ENCODE results near the gene TSNAXIP1. TPM values are rescaled to one million over a fixed set of nuclear protein-coding genes. Genes with fewer than 3 reads are reported as not detected.
"Not testable (repeated sequence)": the region's sequence is repeated elsewhere in the genome, so short reads cannot be mapped to it uniquely, and the experiment has no call there.

Gene TSNAXIP1
- total RNA-seq, 6 donors from 2014 or later = 0.66 to 13.1 (median 4.4) TPM

DNA sequence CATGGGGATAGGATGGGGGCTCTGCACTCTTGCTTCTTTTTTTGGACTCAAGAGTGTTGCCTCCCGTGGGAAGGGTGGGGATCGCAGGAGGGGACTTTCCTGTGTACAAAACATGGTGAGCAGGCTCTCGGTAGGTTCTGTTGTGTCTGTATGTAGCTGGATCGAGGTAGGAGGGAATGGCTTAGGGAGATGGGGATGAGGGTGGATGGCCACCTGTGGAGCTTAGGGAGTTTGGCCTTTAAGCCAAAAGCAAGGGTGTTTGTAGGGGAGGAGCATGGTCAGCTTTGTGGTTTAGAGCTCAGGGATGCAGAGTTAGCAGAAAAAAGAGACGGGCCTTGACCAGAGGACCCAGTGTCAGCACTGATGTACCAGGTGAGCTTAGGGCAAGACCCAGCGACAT, 55.2 kb downstream of the TSNAXIP1 start:
- Histone ChIP-seq H3K27ac (peak overlapping the region in 1 of 4 donors; percentile 17), H3K4me1 (peaks cover 21 to 36% (median 28%) of the 10 kb centered on the region in 4 donors), H3K27me3 (no peaks in the 10 kb centered on the region), H3K4me3 (no peak overlapping the region), H3K36me3 (peaks cover 0 to 22% (median 10%) of the 10 kb centered on the region in 4 donors), H3K9me3 (no peaks in the 10 kb centered on the region)
- DNase-seq (no peak), ATAC-seq (ENCODE audit: low FRiP score in 2 of 2) (no peak)
- TF ChIP-seq EP300 (IDR thresholded peaks at IDR 0.05) = no peak
- no peak for TF ChIP-seq POLR2AphosphoS5 (IDR thresholded peaks at IDR 0.05)
- TF ChIP-seq POLR2A (IDR thresholded peaks at IDR 0.05) = no peak
- TF ChIP-seq, protein P1, sequence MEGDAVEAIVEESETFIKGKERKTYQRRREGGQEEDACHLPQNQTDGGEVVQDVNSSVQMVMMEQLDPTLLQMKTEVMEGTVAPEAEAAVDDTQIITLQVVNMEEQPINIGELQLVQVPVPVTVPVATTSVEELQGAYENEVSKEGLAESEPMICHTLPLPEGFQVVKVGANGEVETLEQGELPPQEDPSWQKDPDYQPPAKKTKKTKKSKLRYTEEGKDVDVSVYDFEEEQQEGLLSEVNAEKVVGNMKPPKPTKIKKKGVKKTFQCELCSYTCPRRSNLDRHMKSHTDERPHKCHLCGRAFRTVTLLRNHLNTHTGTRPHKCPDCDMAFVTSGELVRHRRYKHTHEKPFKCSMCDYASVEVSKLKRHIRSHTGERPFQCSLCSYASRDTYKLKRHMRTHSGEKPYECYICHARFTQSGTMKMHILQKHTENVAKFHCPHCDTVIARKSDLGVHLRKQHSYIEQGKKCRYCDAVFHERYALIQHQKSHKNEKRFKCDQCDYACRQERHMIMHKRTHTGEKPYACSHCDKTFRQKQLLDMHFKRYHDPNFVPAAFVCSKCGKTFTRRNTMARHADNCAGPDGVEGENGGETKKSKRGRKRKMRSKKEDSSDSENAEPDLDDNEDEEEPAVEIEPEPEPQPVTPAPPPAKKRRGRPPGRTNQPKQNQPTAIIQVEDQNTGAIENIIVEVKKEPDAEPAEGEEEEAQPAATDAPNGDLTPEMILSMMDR (IDR thresholded peaks at IDR 0.05) = no peak
- WGBS, 2 donors = 81 to 86% methylated on average over 6 of the region's 6 CpGs

DNA sequence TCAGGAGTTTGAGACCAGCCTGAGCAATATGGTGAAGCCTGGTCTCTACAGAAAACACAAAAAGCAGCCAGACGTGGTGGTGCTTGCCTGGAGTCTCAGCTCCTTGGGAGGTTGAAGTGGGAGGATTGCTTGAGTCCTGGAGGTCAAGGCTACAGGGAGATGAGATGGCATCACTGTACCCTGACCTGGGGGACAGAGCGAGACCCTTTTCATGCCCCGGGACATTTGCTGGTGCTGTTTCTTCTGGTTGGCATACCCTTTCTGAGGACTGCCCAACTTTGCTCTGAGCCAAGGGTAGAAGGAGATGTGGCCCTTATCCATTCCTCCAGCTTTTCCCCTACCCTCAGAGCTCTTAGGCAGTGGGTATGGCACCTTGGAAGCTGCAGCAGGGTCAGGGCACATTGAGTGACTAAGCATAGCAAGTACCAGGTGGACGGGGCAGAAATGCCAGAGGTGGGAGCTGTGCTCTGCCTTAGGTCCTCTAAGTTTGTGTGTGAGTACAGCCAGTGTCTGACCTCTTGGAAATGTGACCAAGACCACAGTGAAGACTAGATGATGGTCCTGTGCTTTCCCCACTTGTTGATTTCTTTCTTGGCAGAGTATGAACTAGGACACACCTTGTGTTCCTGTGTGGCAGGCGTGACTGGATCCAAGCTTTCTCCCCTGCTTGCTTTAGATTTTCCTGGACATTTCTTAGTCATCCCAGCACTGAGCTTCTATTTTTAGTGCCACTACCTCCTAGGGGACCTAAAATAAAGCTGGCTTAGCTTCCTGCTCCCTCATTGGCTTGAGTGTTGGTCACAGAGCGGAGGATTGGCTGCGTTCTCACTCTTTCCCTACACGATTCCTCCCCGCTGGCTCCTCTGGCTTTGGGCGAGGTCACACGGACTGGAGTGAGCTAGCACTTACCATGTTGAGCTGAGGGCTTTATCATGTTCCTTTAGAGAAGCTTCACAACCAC, 56.2 kb downstream of the TSNAXIP1 start:
- H3K27me3 ChIP-seq = no peaks in the 10 kb centered on the region
- H3K27ac ChIP-seq = peak overlapping the region; percentile 22 to 69 (median 35)
- ATAC-seq (ENCODE audit: low FRiP score in 2 of 2) (peak in 1 of 2 donors; percentile 81), DNase-seq (no peak)
- 86 to 87% methylated on average over 10 to 11 of the region's 11 CpGs for WGBS, 2 donors
- H3K4me3 ChIP-seq = no peak overlapping the region
- H3K9me3 ChIP-seq = no peaks in the 10 kb centered on the region
- H3K36me3 ChIP-seq = peaks cover 0 to 32% (median 12%) of the 10 kb centered on the region in 4 donors
- TF ChIP-seq POLR2AphosphoS5 (IDR thresholded peaks at IDR 0.05) (no peak), EP300 (IDR thresholded peaks at IDR 0.05) (no peak), POLR2A (IDR thresholded peaks at IDR 0.05) (no peak)
- TF ChIP-seq, protein P1 (IDR thresholded peaks at IDR 0.05) = no peak
- peaks cover 11 to 26% (median 19%) of the 10 kb centered on the region in 4 donors for H3K4me1 ChIP-seq

DNA sequence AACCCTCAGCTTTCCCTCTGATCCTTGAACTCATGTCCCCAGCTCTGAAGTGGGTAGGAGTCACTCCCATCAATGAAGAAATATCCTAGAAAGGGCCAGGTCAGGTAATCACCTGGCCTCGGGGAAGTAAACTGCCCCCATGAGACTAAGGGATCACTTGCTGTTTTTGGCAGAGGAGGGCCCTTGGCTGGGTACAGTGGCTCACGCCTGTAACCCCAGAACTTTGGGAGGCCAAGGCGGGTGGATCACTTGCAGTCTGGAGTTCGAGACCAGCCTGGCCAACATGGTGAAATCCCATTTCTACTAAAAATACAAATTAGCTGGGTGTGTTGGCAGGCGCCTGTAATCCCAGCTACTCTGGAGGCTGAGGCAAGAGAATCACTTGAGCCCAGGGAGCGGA, 57.4 kb downstream of the TSNAXIP1 start:
- H3K36me3 ChIP-seq = peaks cover 0 to 43% (median 21%) of the 10 kb centered on the region in 4 donors
- ATAC-seq (ENCODE audit: low FRiP score in 2 of 2); H3K27me3 ChIP-seq; DNase-seq; H3K4me3 ChIP-seq; H3K9me3 ChIP-seq: not testable (repeated sequence)
- H3K4me1 ChIP-seq = peaks cover 0 to 18% (median 9%) of the 10 kb centered on the region in 4 donors
- peak overlapping the region in 2 of 4 donors; percentile 3 to 69 for H3K27ac ChIP-seq
- WGBS, 2 donors = 94 to 96% methylated on average over 2 to 6 of the region's 6 CpGs

DNA sequence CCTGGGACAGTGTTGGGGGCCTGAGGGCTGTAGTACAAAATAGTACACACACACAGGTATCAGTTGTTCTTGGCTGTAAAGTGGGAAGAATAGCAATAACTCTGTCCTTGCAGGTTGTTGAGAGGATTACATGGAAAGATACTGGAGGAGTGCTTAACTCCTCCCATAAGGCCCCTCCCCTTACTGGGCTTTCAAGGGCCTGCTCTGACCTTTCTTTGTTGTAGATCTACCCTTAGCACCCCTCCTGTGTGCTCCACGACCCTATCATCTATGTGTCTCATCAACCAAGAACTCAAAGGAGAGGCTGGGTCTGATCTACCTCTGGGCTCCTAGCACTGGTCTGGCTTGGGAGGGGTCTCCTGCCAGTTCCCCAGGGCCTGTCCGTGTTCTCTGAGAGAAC, 57.9 kb downstream of the TSNAXIP1 start:
- Histone ChIP-seq H3K27ac (no peak overlapping the region), H3K27me3 (no peaks in the 10 kb centered on the region), H3K36me3 (peaks cover 0 to 46% (median 25%) of the 10 kb centered on the region in 4 donors), H3K9me3 (no peaks in the 10 kb centered on the region), H3K4me3 (no peak overlapping the region), H3K4me1 (peaks cover 0 to 18% (median 7%) of the 10 kb centered on the region in 4 donors)
- TF ChIP-seq, protein P1 (IDR thresholded peaks at IDR 0.05) = no peak
- TF ChIP-seq POLR2A (IDR thresholded peaks at IDR 0.05) (no peak), POLR2AphosphoS5 (IDR thresholded peaks at IDR 0.05) (no peak), EP300 (IDR thresholded peaks at IDR 0.05) (no peak)
- ATAC-seq (ENCODE audit: low FRiP score in 2 of 2) (no peak), DNase-seq (no peak)
- WGBS, 2 donors = 79 to 83% methylated on average over 2 of the region's 2 CpGs

DNA sequence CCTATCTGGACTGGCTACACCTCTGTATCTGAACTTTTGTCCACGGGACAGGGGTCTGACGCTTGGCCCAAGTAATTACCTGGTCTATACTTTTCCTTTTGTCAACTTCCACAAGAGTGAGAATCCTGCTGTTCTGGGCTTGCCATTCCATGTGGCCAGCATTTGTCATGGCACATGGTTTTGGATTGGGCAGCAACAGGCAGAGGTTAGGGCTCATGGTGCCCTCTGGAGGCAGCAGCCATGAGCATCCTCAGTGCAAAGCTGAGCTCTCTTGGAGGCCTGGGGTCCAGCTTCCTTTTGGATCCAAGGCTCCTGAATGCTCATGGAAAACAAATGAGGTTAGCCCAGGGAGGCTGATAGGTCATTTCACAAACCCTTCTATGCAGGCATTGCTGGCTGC, 58.6 kb downstream of the TSNAXIP1 start:
- Histone ChIP-seq H3K9me3 (no peaks in the 10 kb centered on the region), H3K4me1 (peaks cover 0 to 18% (median 7%) of the 10 kb centered on the region in 4 donors), H3K27me3 (no peaks in the 10 kb centered on the region), H3K36me3 (peaks cover 0 to 53% (median 31%) of the 10 kb centered on the region in 4 donors), H3K4me3 (no peak overlapping the region), H3K27ac (no peak overlapping the region)
- ATAC-seq (ENCODE audit: low FRiP score in 2 of 2) (peak in 1 of 2 donors; percentile 21), DNase-seq (peak in 1 of 2 donors; percentile 37)
- 95 to 96% methylated on average over 2 of the region's 2 CpGs for WGBS, 2 donors
- no peak for TF ChIP-seq EP300 (IDR thresholded peaks at IDR 0.05)
- TF ChIP-seq, protein P1 (IDR thresholded peaks at IDR 0.05) = peak in 4 of 6 experiments; percentile 13 to 55 (median 42)

Measured in upper lobe of left lung (tissue), 6 donors.